HCT116 (cell line): Measurements from ENCODE around the gene QSOX1. TPM values are rescaled to one million over a fixed set of nuclear protein-coding genes. Genes with fewer than 3 reads are reported as not detected.

Source experiments
- ATAC-seq: fragments of 200-7000 bp; cut with Tn5 transposase; 2 replicates; pipeline ENCODE4 v1.9.1; 2020; ENCODE audit warnings: mild to moderate bottlenecking, moderate library complexity
- BruUV-seq: library from RNA; stranded (reverse); fragments of 400-500 nt; replicated peaks from 2 replicates; lab custom pipeline; 2021; lab: Mats Ljungman, UMichigan
- CTCF ChIA-PET: fragments of 300-600 bp; sonication (Branson Sonifier 250); formaldehyde crosslinking; loops from one replicate; lab custom pipeline; 2021; ENCODE audit warnings: antibody characterized with exemption; lab: Charles Lee
- POLR2A ChIA-PET: fragments of 300-600, 350-600 bp; sonication (Branson Sonifier 250); formaldehyde crosslinking; loops from one replicate; lab custom pipeline; 2021; ENCODE audit warnings: antibody characterized with exemption; lab: Charles Lee
- RAD21 ChIA-PET, 2 experiments: fragments of 300-600 bp; sonication (Branson Sonifier 250); formaldehyde crosslinking; loops; one replicate each; lab custom pipeline; 2023; ENCODE audit warnings: low total read pairs in 2 of 2; ENCODE audit not compliant: uncharacterized antibody in 2 of 2, unreplicated experiment in 2 of 2, low non-redundant PET in 1 of 2; lab: Charles Lee
- DNase-seq: peaks from one replicate; pipeline ENCODE4 v3.0.0-alpha.2; 2010; ENCODE audit warnings: low read depth, low spot score
- H2AFZ ChIP-seq: fragments of 200-600 bp; shearing (Covaris generic), sonication (generic); 2 replicates; pipeline ENCODE4 v1.6.1; 2017; ENCODE audit warnings: low read depth, mixed run types, mixed read lengths, antibody characterized with exemption, low read length; ENCODE audit not compliant: poor library complexity, severe bottlenecking
- H3K27ac ChIP-seq: 2 replicates; pipeline ENCODE4 v1.5.1; 2012; ENCODE audit warnings: low read depth, low read length
- H3K27me3 ChIP-seq: fragments of 200-600 bp; sonication (generic); 2 replicates; pipeline ENCODE4 v1.6.1; 2016; ENCODE audit warnings: mixed run types, low read length, mixed read lengths; ENCODE audit not compliant: insufficient read depth
- H3K36me3 ChIP-seq, 2 experiments: fragments of 200-500 bp in 1 of 2; fragments of 200-600 bp in 1 of 2; sonication (Bioruptor generic) in 1 of 2; sonication (generic) in 1 of 2; 2 replicates each; pipeline versions ENCODE4 v1.5.1 to v1.6.1; 2014 to 2016; ENCODE audit warnings: low read length in 2 of 2, inconsistent platforms in 1 of 2, mixed read lengths in 1 of 2, mixed run types in 1 of 2; ENCODE audit not compliant: insufficient read depth in 2 of 2, control insufficient read depth in 1 of 2
- H3K4me1 ChIP-seq, 2 experiments: fragments of 200-600 bp in 1 of 2; sonication (generic) in 1 of 2; 2 replicates each; pipeline versions ENCODE4 v1.5.1 to v1.6.1; 2012 to 2017; ENCODE audit warnings: low read length in 2 of 2, inconsistent platforms in 1 of 2, mild to moderate bottlenecking in 1 of 2, mixed read lengths in 1 of 2, mixed run types in 1 of 2, moderate library complexity in 1 of 2; ENCODE audit not compliant: insufficient read depth in 2 of 2, control insufficient read depth in 1 of 2
- H3K4me2 ChIP-seq: fragments of 200-600 bp; sonication (generic); 2 replicates; pipeline ENCODE4 v1.6.1; 2017; ENCODE audit warnings: mixed run types, low read length, mixed read lengths
- H3K4me3 ChIP-seq, 2 experiments: fragments of 200-600 bp in 1 of 2; sonication (generic) in 1 of 2; replicated peaks in 1 of 2; 2 replicates each; pipeline ENCODE4 v1.5.1; 2011 to 2016; ENCODE audit warnings: low read length in 2 of 2, control low read depth in 1 of 2, low read depth in 1 of 2, mild to moderate bottlenecking in 1 of 2, mixed read lengths in 1 of 2, mixed run types in 1 of 2
- H3K79me2 ChIP-seq: fragments of 200-600 bp; sonication (generic); 2 replicates; pipeline ENCODE4 v1.6.1; 2017; ENCODE audit warnings: mild to moderate bottlenecking, mixed run types, low read length, moderate library complexity, mixed read lengths; ENCODE audit not compliant: insufficient read depth
- H3K9ac ChIP-seq: fragments of 200-600 bp; sonication (generic); 2 replicates; pipeline ENCODE4 v1.6.1; 2016; ENCODE audit warnings: low read length, mixed read lengths
- H3K9me2 ChIP-seq: fragments of 200-600 bp; sonication (generic), shearing (Covaris generic); 2 replicates; pipeline ENCODE4 v1.6.1; 2017; ENCODE audit warnings: mixed run types, mild to moderate bottlenecking, moderate library complexity; ENCODE audit not compliant: insufficient read depth
- H3K9me3 ChIP-seq, 2 experiments: fragments of 200-500 bp in 1 of 2; fragments of 200-600 bp in 1 of 2; sonication (Bioruptor generic) in 1 of 2; sonication (generic) in 1 of 2; 2 replicates each; pipeline ENCODE4 v1.6.1; 2014 to 2017; ENCODE audit warnings: low read length in 2 of 2, mixed read lengths in 2 of 2, inconsistent platforms in 1 of 2, low read depth in 1 of 2, mild to moderate bottlenecking in 1 of 2, mixed run types in 1 of 2, moderate library complexity in 1 of 2; ENCODE audit not compliant: control insufficient read depth in 1 of 2, insufficient read depth in 1 of 2
- H4K20me1 ChIP-seq: fragments of 200-600 bp; sonication (generic), shearing (Covaris generic); 2 replicates; pipeline ENCODE4 v1.6.1; 2017; ENCODE audit warnings: mixed run types, mild to moderate bottlenecking, moderate library complexity; ENCODE audit not compliant: insufficient read depth
- EGR1 ChIP-seq: IDR thresholded peaks from 2 replicates; pipeline ENCODE4 v1.6.1; 2012; ENCODE audit warnings: low read depth
- EZH2 ChIP-seq: fragments of 200-600 bp; sonication (generic); IDR thresholded peaks from 2 replicates; pipeline ENCODE4 v1.6.1; 2017; ENCODE audit warnings: antibody characterized with exemption, mixed run types
- FOSL1 ChIP-seq: IDR thresholded peaks from 2 replicates; pipeline ENCODE4 v1.6.1; 2012; ENCODE audit warnings: low read depth
- POLR2AphosphoS5 ChIP-seq: IDR thresholded peaks from 2 replicates; pipeline ENCODE4 v1.6.1; 2011; ENCODE audit warnings: mild to moderate bottlenecking, low read depth, low read length, moderate library complexity
- SIN3A ChIP-seq: IDR thresholded peaks from 2 replicates; pipeline ENCODE4 v1.6.1; 2012; ENCODE audit warnings: low read depth
- SP1 ChIP-seq: IDR thresholded peaks from 2 replicates; pipeline ENCODE4 v1.6.1; 2012; ENCODE audit warnings: low read depth
- TCF7L2 ChIP-seq: IDR thresholded peaks from 2 replicates; pipeline ENCODE4 v1.7.0; 2011; ENCODE audit warnings: borderline replicate concordance, inconsistent platforms; ENCODE audit not compliant: insufficient read depth, insufficient read length; ENCODE audit errors: extremely low read depth
- YY1 ChIP-seq: IDR thresholded peaks from 2 replicates; pipeline ENCODE4 v1.6.1; 2011; ENCODE audit warnings: low read length, low read depth, moderate library complexity, mild to moderate bottlenecking; ENCODE audit not compliant: insufficient replicate concordance; ENCODE audit errors: extremely low read depth
- ZFX ChIP-seq: fragments of 450-650 bp; IDR thresholded peaks from 2 replicates; pipeline ENCODE4 v1.6.1; 2017
- intact Hi-C: fragments of 100-400 bp; cut with micrococcal nuclease; formaldehyde crosslinking; loops from 2 replicates; pipeline ENCODE4 v1.10.0; 2022
- total RNA-seq: library from RNA; stranded (reverse); gene quantifications from one replicate; pipeline ENCODE4 v1.2.1, GENCODE V29; 2021; ENCODE audit not compliant: unreplicated experiment
- TF ChIP-seq, protein P1 (sequence below): IDR thresholded peaks from 2 replicates; pipeline ENCODE4 v1.6.1; 2012
- TF ChIP-seq, protein P2 (sequence below), 3 experiments: fragments of 200-600 bp in 1 of 3; sonication (generic) in 1 of 3; IDR thresholded peaks in 2 of 3; conservative IDR thresholded peaks in 1 of 3; 2 replicates each; pipeline ENCODE4 v1.5.1; 2012 to 2017; ENCODE audit warnings: low read depth in 2 of 3, low read length in 2 of 3, antibody characterized with exemption in 1 of 3, borderline replicate concordance in 1 of 3, control low read depth in 1 of 3, mild to moderate bottlenecking in 1 of 3, mixed read lengths in 1 of 3, mixed run types in 1 of 3, moderate library complexity in 1 of 3; ENCODE audit not compliant: insufficient read depth in 1 of 3
- TF ChIP-seq, protein P3 (sequence below): IDR thresholded peaks from 2 replicates; pipeline ENCODE4 v1.6.1; 2011; ENCODE audit warnings: mild to moderate bottlenecking, low read length, moderate library complexity; ENCODE audit not compliant: insufficient replicate concordance; ENCODE audit errors: extremely low read depth

QSOX1 gene
- total RNA-seq, 1 experiment from 2014 or later: 89.2 TPM

- Histone ChIP-seq H3K36me3 (no peaks in the 10 kb centered on the region), H3K4me1 (peaks cover 2 to 30% of the 10 kb centered on the region in 2 experiments; a peak in 3 of 4 replicates), H3K9ac (no peak overlapping the region), H2AFZ (no peak overlapping the region), H3K9me2 (no peaks in the 10 kb centered on the region), H3K4me3 (no peak overlapping the region), H3K9me3 (no peaks in the 10 kb centered on the region), H4K20me1 (no peaks in the 10 kb centered on the region), H3K27me3 (no peaks in the 10 kb centered on the region), H3K4me2 (no peak overlapping the region), H3K27ac (no peak overlapping the region)
- intact Hi-C loops: no loop called here
- no TSS peak for BruUV-seq
- ChIA-PET POLR2A (no interaction called here), RAD21 (no interaction called here), CTCF (interaction anchor here (0.9 kb wide), 1 partner anchor 12 kb away, joined by 3 read pairs; no protein-coding TSS in a partner anchor)
- DNase-seq: no peak
- no peak for ATAC-seq
- TF ChIP-seq TCF7L2: no peak
- TF ChIP-seq, protein P1, sequence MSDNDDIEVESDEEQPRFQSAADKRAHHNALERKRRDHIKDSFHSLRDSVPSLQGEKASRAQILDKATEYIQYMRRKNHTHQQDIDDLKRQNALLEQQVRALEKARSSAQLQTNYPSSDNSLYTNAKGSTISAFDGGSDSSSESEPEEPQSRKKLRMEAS: no peak
- no peak for TF ChIP-seq SIN3A
- TF ChIP-seq, protein P2, sequence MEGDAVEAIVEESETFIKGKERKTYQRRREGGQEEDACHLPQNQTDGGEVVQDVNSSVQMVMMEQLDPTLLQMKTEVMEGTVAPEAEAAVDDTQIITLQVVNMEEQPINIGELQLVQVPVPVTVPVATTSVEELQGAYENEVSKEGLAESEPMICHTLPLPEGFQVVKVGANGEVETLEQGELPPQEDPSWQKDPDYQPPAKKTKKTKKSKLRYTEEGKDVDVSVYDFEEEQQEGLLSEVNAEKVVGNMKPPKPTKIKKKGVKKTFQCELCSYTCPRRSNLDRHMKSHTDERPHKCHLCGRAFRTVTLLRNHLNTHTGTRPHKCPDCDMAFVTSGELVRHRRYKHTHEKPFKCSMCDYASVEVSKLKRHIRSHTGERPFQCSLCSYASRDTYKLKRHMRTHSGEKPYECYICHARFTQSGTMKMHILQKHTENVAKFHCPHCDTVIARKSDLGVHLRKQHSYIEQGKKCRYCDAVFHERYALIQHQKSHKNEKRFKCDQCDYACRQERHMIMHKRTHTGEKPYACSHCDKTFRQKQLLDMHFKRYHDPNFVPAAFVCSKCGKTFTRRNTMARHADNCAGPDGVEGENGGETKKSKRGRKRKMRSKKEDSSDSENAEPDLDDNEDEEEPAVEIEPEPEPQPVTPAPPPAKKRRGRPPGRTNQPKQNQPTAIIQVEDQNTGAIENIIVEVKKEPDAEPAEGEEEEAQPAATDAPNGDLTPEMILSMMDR (IDR thresholded peaks at IDR 0.05 in 2 of 3, conservative IDR thresholded peaks at IDR 0.05 in 1 of 3; ENCODE audit: borderline replicate concordance in 1 of 3, insufficient read depth in 1 of 3, low read depth in 2 of 3, low read length in 2 of 3): no peak
- no peak for TF ChIP-seq ZFX
- no peak for TF ChIP-seq FOSL1
- TF ChIP-seq EGR1: no peak
- TF ChIP-seq, all 23 proteins: peak for 0
- peaks cover 43% of the 10 kb centered on the region for H3K79me2 ChIP-seq
Measured at GRCh38 chr1:180157108-180157507, 2.4 kb downstream of the QSOX1 start.

DNA sequence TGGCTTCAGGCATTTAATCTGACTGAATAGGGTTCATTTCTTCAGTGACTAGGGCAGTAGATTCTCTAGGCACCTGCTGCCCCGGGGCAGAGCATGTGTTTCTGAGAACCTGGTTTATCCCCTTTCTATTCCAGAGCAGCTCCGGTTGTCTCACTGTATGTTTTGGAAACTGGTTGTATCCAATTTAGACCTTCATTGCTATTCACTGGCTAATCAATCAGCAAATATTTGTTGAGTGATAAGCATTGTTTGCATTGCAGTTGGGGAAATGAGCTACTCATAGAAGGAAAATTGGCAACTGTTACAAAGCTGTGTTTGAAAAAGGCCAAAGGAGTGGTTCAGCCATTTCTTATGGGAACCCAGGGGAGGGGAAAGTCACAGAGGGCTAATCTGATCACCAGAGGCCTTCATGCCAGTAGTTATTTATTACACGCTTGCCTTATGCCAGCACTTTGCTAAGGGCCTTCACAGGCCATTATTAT, 2.9 kb downstream of the QSOX1 start:
- RAD21 ChIA-PET: no interaction called here
- Histone ChIP-seq H3K4me2 (no peak overlapping the region), H3K9me3 (no peaks in the 10 kb centered on the region), H3K9ac (no peak overlapping the region), H3K79me2 (peaks cover 43% of the 10 kb centered on the region), H3K9me2 (no peaks in the 10 kb centered on the region), H3K36me3 (no peaks in the 10 kb centered on the region), H4K20me1 (no peaks in the 10 kb centered on the region), H3K27me3 (no peaks in the 10 kb centered on the region), H3K27ac (no peak overlapping the region), H3K4me3 (no peak overlapping the region), H3K4me1 (peaks cover 2 to 30% of the 10 kb centered on the region in 2 experiments; a peak in 3 of 4 replicates), H2AFZ (no peak overlapping the region)
- ATAC-seq (no peak), DNase-seq (no peak)
- BruUV-seq: no TSS peak
- POLR2A ChIA-PET: no interaction called here
- CTCF ChIA-PET: no interaction called here
- intact Hi-C loops: no loop called here
- TF ChIP-seq, protein P3, sequence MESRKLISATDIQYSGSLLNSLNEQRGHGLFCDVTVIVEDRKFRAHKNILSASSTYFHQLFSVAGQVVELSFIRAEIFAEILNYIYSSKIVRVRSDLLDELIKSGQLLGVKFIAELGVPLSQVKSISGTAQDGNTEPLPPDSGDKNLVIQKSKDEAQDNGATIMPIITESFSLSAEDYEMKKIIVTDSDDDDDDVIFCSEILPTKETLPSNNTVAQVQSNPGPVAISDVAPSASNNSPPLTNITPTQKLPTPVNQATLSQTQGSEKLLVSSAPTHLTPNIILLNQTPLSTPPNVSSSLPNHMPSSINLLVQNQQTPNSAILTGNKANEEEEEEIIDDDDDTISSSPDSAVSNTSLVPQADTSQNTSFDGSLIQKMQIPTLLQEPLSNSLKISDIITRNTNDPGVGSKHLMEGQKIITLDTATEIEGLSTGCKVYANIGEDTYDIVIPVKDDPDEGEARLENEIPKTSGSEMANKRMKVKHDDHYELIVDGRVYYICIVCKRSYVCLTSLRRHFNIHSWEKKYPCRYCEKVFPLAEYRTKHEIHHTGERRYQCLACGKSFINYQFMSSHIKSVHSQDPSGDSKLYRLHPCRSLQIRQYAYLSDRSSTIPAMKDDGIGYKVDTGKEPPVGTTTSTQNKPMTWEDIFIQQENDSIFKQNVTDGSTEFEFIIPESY: no peak
- TF ChIP-seq POLR2AphosphoS5: no peak
- no peak for TF ChIP-seq TCF7L2
- TF ChIP-seq SP1: no peak
- TF ChIP-seq YY1: no peak
- no peak for TF ChIP-seq EZH2
- no peak for TF ChIP-seq FOSL1
- no peak for TF ChIP-seq ZFX
